ENCODE data around the gene TCF21.

- TF ChIP-seq GATA2 (IDR thresholded peaks at IDR 0.05; ENCODE audit: low read depth, low read length): no peak
- no peak for TF ChIP-seq GATA3 (IDR thresholded peaks at IDR 0.05; ENCODE audit: low read depth, low read length)
Measured at GRCh38 chr6:133918208-133918930, 29.5 kb downstream of the TCF21 start.
